GM21825 (cell line): ENCODE results near the gene F8.
"Not testable (repeated sequence)": the region's sequence is repeated elsewhere in the genome, so short reads cannot be mapped to it uniquely, and the experiment has no call there.

Experiments
- ATAC-seq: cut with Tn5 transposase; IDR thresholded peaks from one replicate; pipeline ENCODE4 v1.9.1; 2021; ENCODE audit warnings: mild to moderate bottlenecking, moderate library complexity; ENCODE audit not compliant: unreplicated experiment

Gene F8

DNA sequence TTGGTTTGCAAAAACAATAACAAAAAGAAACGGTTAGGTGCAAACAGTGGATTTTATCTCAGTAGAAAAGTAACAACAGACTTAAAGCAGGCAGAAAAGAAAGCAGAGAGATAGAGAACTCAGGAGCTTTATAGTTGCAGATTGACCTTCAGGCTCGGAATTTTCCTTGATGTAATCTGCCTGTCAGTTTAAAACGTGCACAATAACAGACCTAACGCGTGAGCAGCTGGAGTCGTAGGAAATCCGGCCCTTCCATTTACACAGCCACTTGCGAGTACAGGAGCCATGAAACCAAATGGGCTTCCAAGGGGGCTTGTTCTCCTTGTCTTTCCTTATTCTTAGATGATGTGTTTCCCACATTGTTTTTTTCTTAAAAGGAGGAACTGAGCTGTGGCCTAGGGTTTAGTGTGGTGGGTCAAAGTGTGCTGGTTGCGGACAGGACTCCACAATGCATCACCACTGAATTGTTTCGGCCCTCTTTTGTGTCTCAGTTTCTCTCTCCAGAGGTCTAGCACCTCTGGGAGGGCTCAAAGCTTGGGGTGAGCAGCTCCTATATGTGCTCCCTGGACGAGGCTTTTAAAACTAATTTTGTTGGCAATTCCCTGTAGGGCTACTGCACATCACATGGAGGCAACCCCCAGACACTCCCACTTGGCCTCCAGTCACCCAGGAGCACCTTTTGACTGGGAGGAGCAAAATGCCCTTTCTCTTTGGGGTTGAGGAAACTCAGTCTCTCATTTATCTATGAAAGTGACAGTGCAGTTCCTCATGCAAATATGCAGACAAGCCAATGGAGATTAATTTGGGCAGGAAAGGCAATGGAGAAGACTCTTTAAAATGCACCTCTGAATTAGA is 203.4 kb downstream of the F8 start:
- no peak for ATAC-seq

DNA sequence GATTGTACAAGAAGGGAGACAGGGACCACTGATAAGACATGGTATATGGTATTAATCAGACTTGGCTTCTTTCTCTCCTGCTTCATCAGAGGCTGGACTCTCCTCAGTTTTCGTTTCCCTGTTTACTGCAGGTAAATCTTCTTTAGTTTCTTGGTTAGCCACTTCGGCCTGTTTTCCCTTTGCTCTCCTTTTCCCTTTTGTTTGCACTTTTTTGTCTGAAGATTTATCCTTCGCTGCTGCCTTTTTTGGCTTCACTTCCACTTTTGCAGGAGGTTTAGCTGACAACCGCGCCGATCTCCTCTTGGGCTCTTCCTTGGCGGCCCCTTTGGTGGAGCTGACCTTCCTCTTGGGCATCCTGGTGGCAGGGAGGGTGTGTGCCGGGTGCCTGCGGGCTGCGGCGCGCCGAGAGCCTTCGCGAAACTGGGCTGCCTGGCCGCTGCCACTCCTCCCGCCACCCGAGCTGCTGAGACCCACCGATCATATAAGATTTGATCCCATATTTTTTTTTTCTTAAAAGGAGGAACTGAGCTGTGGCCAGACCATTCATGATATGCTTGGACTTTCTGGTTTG is 205.4 kb downstream of the F8 start:
- ATAC-seq: not testable (repeated sequence)

DNA sequence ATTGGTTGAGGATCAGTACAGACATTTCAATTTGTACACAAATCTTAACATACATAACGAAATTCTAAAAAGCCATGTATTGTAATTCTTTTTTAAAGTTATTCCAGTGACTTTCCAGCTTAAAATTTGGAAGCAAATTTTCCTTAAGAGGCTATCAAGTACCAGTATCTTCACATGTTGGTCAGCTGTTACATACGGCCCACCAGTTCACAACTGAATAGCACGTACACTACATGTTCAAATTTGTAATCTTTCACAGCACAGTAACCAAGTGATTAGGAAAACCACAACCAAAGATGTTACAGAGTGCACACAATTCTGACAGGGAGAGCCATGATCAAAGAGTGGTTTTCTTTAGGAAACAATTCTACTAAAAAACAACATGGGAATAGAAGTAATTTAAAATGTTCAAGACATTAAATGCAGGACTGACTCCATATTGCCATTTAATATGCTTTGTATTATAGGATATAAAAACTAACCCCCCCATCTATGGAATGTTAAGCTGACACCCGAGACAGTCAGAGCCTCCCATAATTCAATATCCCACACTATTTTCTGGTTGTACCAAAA is 206.1 kb downstream of the F8 start:
- not testable (repeated sequence) for ATAC-seq

DNA sequence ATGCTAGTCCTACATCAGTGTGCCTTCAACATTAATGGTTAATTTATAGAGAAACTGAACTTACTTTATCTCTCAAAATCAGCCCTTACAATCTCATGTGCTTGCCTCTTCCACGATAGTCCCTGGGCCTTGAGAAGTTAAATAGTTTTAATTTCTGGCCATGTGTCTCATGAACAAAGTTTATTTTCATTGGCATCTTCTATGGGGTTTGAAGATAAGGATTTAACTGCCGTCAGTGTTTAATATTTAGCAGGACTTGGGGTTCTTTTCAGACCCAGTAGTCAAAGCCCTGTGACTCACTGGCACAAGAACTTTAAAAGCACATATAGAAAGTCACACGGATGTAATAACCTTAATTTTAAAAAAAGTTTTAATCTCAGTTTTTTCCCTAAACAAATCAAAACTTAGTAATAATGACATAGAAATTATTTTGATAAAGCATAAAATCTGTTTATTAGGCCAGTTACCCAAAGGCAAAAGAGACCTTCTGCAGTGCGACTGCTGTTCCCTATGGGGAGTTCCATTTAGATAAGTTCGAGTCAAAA is 207.2 kb downstream of the F8 start:
- no peak for ATAC-seq

DNA sequence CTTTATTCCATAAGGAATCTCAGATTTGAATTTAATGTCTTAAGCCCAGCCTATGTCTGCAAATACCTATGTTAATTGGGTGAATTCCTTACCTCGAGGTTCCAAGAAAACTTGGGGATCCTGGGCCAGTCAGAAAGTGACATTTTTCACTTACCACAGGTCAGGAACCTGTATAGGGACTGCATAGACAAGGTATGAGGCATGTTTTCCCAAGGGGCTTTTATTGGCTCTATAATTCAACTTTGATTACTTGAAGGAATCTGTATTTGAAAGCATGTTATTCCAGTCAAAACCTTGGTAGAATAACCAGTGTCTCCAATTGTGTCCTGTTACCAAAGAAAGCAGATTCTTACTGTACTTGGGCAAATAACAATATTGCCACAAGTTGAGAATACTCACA is 208.7 kb downstream of the F8 start:
- no peak for ATAC-seq

DNA sequence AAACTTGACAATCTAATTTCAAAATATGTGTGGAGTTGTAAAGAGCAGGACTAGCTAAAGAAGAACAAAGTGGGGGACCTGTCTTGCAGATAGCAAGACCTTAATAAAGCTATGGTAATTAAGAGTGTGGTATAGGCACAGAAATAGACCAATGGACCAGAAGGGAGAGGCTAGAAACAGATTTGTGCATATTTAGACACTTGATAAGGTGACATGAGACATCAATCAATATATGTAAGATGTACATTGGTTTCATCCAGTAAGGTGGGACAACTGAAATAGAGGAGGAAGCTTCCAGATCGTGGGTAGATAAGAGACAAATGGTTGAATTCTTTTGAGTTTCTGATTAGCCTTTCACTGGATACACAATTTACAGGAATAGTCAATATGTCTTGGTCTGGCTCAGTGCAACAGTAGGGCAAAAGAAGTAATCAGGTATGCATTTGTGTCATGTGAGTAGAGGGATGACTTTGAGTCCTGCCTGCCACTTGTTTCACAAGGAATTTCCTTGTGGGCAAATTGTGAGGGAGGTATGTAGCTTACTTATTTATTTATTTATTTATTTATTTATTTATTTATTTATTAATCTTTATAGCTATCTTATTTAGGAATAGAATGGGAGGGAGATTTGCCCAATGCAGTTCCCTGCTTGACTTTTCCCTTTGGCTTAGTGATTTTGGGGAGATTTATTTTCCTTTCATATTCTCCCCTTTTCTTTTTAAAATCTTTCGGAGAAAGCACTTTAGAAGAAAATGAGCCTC is 210.0 kb downstream of the F8 start:
- no peak for ATAC-seq

DNA sequence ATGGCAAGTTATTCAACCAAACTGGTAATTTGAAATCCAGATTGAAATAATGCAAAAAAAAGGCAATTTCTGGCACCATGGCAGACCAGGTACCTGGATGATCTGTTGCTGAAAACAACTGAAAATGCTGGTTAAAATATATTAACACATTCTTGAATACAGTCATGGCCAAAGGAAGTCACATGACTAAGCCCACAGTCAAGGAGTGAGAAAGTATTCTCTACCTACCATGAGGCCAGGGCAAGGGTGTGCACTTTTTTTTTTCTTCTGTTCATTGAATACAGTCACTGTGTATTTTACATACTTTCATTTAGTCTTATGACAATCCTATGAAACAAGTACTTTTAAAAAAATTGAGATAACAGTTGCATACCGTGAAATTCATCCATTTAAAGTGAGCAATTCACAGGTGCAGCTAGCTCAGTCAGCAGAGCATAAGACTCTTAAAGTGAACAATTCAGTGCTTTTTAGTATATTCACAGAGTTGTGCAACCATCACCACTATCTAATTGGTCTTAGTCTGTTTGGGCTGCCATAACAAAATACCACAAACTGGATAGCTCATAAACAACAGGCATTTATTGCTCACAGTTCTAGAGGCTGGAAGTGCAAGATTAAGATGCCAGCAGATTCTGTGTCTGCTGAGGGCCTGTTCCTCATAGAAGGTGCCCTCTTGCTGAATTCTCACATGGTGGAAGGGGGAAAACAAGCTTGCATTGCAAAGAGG is 212.4 kb downstream of the F8 start:
- no peak for ATAC-seq

DNA sequence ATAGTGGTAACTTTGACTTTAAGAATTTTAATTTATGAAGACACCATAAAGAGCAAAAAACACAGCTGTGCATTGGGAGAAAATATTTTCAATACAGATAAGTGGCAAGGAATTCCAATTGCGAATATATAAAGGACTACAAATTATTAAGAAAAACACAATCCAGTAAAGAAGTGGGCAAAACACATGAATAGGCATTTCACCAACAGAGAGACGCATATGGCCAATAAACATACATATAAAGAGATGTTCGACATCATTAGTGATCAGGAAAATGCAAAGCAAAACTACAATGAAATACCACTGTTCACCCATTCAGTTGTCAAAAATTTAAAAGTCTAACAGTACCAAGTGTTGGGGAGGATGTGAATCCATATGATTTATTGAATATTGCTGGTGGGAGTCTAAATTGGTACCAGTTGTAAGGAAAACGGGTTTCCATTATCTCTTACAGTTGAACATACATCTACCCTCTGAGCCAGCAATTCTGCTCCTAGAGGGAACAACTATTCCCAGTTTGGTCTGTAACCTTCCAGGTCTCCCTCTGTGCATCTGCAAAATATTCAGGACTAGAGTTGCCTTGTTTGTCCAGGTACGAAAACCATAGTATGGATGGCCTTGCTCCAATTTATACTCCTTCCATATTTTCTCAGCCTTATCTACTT is 215.6 kb downstream of the F8 start:
- no peak for ATAC-seq

DNA sequence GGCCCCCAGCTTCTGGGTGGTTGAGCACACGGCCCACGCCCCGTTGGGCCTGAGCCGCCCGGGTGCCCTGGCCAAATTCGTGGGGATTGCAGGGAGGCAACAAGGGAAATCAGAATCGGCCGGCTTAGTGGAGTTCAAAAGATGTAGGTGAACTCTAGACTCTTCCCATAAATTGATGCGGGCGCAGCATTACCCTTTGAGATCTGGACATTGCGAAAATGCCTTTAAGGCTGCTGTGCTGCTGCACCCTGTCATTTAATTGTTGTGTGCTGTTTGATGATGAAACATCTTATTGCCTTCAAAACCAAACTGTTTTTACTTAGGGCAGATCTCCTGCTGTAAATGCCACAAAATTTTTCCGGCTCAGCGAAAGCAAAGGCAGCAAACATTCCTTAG is 216.8 kb downstream of the F8 start:
- ATAC-seq: no peak

DNA sequence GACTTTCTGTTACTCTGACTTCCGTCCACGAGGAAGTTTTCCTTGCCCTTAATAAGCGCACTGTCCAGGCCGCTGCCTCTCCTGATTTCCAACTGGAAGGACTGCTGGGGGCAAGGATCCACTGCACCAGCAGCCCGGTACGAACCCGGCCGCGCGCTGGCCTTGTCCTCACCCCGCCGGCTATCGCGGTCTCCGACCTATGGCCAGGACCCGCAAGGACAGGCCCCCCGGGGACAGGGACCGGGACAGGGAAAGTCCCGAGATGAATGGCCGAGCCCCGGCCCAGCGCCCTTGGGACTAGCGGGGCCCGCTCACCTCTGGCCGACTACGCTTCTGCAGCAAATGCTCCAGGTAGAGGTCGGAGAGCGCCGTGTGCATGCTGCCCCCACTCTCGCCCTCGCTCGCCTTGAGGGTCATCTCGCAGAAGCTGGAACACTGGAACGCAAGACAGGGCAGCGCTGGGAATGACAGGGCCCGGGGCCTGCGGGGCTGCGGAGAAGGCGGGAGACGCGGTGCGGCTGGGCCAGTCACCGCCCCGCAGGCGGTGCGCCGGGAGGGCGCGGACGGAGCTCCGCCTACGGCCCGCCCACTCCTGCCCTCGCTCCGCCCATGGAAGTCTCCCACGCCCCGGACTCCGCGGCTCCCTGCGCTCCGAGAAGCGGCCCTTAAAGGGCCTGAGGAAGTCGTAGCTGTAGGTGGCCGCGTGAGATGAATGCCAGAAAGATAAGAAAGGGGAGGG is 217.4 kb downstream of the F8 start, which contains the start of gene MPP1:
MPP1 (minus strand) TSS at position 529 of the 739 bp plus-strand sequence; CDS start at position 417, 112 bp downstream.
- ATAC-seq: peak; percentile 89

DNA sequence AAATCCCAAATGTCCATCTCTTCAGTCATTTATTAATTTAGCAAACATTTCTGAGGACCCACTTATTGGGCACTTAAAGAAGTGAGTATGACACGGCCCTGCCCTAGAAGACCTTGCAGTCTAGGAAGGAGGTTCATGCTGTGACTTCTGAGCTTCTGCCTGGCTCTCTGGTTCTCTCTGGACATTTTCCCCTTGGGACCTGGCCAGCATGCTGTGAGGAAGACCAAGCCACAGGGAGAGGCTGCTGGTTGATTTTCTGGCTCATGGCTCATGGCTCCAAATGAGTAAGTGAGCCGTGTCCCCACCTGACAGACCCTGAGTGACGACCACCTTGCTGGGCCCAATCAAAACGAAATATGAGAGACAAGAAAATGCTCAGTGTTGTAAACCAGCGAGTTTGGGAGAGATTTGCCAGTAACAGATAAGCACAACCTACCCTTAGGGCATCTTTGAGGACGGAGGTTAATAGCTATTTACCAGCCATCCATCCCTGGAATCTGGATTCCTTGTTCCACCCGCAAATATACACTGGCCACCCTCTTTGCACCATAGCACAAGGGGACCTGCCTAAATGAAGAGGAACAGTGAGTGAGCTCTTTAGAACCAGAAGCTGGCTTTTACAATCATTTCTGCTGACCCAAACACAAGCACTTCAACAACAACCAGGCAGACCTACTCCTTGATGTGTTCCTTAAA is 218.1 kb downstream of the F8 start:
- no peak for ATAC-seq

DNA sequence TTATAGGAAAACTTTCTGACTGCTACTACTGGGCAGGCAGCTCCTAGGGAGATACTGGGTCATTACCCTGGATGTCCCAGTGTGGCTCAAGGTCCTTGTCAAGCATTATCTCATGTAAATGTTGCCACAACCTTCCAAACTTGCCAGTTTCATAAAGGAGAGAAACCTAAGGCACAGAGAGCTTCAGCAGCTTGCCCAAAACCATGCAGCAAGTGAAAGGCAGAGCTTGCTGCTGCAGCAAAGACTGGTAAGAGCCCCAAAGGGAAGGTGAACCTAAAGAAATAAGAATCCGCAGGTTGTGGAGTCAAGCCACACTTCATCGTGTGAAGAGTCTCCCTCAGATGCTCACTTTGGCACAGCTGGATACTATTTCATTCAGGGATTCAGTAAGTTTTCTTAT is 219.6 kb downstream of the F8 start:
- no peak for ATAC-seq

DNA sequence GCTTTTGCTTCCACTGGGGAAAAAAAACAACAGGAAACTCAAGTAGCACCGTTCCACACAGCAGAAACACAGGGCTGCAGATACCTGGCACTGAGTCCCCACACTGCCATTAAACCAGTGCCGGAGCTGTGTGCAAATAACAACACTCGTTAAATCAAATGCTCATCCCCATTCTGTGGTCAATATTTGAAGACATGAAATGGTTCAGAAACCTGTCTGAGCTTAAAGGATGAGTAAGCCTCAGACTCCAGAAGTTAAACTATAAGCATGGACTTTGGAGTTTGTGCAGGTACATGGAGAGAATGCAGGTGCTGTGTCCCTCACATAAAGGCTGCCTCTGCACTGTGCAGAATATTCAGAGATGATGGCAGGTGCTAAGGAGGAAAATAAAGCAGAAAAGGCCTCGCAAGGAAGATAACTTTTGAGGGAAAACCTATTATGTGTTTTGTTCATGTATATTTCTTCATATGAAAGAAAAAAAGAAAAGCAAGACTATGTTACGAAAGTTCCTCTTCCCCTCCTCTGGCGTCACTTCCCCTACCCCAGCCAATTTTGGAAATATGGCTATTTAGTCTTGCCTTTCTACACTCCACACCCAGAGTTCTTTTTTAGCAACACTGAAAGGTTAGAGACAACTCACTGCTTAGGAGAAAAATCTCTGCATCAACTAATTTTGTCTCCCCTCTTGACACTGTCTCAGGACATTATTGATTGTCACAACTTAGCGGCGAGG is 221.9 kb downstream of the F8 start:
- ATAC-seq: no peak

DNA sequence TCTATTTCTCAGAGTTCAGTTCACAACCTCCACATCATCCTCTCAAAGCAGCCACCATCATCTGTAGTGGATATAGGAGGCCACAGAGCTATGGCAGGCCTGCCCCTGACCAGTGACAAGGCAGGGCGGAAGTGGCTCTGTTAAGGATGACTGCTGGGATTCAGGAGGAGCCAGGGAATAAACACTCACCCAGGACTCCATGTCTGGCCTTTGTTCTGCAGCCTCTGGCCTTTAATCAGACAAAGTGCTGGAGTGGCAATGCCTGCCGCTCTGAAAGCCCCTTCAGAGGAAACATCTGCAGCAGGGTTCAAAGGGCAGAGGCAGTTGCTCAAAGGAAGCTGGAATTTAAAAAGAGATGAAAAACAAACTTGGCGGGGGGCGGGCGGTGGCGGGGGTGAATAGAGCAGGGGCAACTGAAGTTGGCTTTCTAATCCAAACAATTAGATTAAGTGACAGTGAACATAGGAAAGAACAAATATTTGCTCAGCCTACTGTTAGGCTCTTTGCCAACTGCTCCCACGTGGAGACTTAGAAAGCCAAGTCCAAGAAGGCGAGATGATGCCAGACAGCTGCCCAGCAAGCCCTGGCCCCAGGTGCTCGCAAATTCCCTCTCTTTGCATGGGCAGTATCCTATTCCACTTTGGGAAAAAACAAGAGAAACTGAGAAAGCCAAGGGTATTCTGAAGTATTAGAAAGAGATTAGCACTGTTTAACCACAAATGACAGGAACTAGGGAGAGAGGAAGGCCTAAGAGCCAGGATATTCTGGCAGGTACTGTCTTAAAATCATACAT is 222.8 kb downstream of the F8 start:
- no peak for ATAC-seq

DNA sequence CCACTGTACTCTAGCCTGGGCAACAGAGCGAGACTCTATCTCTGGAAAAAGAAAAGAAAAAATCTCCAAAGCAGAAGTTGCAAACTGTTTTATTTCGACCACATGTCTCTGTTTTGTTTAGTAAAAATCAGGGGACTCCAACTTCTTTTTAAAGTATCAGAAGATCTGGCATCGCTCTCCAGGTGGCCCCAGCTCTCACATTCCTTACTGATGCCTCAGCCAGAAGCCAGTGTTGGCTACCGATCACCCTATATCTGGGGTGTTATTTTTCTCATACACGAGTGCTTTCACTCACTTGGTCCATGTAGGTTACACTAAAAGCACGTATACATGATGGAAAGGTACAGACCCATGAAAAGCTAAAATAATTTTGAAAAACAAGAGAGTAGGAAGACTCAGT is 225.5 kb downstream of the F8 start:
- no peak for ATAC-seq

DNA sequence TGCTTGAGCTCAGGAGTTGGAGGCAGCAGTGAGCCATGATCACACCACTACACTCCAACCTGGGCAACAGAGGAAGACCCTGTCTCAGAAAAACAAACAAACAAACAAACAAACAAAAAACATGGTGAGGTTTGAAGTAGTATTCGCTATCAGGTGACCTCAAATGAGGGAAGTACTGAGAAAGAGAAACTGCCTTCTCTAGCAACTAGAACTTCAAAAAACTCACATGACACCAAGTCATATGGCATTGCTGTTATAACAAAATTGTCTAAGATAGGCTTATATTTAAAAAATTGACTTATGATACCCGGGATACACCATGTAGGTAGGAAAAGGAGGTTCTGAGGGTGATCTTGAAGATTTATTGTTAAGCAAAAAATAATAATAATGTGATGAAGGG is 227.5 kb downstream of the F8 start:
- no peak for ATAC-seq

DNA sequence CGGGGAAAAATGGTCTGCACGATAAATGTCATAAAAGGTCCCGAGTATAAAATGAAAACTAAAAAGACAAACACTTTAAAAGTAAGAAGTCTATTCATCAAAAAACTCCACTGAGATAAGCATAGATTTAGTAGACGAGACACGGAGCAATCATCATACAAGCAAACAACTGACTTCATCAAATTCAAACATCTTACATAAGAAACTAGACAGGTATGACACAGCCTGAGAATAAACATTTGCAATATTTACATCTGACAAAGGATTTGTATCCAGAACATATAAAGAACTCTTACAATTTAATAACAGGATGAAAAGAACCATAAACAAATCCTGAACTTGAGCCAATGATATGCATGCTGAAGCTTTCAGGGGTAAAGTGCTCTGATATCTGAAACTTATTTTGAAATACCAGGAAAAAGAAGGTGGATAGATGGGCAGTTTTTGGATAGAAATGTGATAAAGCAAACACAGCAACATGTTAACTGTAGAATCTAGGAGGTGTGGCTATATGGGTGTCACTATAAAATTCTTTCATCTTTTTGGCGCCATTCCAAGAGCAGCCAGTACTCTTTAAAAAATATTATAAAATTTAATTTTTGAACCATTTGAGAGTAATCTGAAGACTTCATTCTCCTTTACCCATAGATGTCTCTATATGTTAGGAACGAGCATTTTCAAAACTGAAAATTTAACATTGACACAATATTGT is 229.3 kb downstream of the F8 start:
- no peak for ATAC-seq
